ENCODE data around the gene ETNK1.

Gene ETNK1

DNA sequence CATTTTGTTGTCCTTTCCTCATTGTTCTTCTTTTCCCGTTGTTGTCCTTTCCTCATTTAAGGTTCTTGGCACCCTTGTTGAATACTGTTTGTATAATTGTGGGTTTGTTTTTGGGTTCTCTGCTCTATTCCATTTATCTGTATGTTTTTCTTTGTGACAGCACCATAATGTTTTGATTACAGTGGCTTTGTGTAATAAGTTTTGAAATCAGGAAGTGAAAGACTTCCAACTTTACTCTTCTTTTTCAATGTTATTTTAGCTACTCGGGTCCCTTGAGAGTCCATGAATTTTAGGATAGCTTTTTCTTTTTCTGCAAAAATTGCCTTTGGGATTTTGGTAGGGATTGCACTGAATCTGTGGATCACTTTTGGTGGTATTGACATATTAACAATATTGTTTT lies 28.1 kb downstream of the ETNK1 start:
- Mint-ChIP-seq H3K27ac (peak overlapping the region in 1 of 2 donors; percentile 6), H3K4me3 (no peak overlapping the region), H3K27me3 (no peaks in the 10 kb centered on the region), H3K9me3 (no peaks in the 10 kb centered on the region), H3K36me3 (ENCODE audit: insufficient read depth) (peaks cover 7% of the 10 kb centered on the region), H3K4me1 (ENCODE audit: low read depth in 2 of 2) (peaks cover 18 to 49% of the 10 kb centered on the region in 2 donors)
- ATAC-seq (replicated peaks), result no peak
- DNase-seq, result no peak

DNA sequence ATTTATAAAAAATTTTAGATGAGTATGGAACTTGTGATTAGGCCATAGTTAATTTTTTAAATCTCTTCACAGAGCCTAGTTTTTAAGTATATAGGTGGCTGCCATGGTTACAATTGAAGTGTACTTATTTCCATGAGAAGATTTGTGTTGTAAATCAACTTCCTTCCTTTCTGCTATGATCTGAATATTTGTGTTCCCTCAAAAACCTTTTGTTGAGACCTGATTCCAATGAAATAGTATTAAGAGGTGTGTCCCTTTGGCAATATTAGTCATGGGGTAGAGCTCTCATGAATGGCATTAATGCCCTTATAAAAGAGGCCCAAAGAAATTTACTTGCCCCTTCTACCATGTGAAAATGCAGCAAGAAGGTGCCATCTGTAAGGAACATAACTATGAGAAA lies 28.8 kb downstream of the ETNK1 start:
- Mint-ChIP-seq H3K4me3 (no peak overlapping the region), H3K9me3 (no peaks in the 10 kb centered on the region), H3K27ac (peak overlapping the region in 1 of 2 donors; percentile 6), H3K4me1 (ENCODE audit: low read depth in 2 of 2) (peaks cover 19 to 53% of the 10 kb centered on the region in 2 donors), H3K27me3 (no peaks in the 10 kb centered on the region), H3K36me3 (ENCODE audit: insufficient read depth) (peaks cover 7% of the 10 kb centered on the region)
- DNase-seq (no peak), ATAC-seq (replicated peaks) (no peak)

DNA sequence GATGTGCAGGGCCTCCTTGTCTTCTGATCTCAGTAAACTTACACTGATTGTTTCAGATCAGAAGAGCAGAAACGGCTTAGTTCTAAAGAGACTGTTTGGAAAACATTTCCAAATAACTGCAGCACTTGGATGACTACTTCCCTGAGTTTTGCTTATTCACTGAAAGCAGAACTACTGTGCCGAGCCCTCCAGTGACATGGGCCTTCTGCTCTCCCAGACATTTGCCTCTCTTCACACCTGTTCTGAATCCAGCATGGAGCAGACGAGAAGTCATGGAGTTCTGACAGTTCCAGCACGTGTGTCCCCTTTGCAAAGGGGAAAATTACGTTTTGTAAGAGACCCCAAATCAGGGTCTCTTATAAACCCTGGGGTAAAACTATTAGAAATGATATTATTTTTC lies 31.4 kb downstream of the ETNK1 start:
- DNase-seq (no peak), ATAC-seq (replicated peaks) (no peak)
- Mint-ChIP-seq H3K27me3 (no peaks in the 10 kb centered on the region), H3K4me3 (no peak overlapping the region), H3K4me1 (ENCODE audit: low read depth in 2 of 2) (peaks cover 16 to 44% of the 10 kb centered on the region in 2 donors), H3K9me3 (no peaks in the 10 kb centered on the region), H3K36me3 (ENCODE audit: insufficient read depth) (peaks cover 7% of the 10 kb centered on the region), H3K27ac (peak overlapping the region in 1 of 2 donors; percentile 11)

- Mint-ChIP-seq H3K9me3 (no peaks in the 10 kb centered on the region), H3K4me3 (no peak overlapping the region), H3K4me1 (ENCODE audit: low read depth in 2 of 2) (peaks cover 16 to 42% of the 10 kb centered on the region in 2 donors), H3K27ac (peak overlapping the region in 1 of 2 donors; percentile 11), H3K27me3 (no peaks in the 10 kb centered on the region), H3K36me3 (ENCODE audit: insufficient read depth) (peaks cover 7% of the 10 kb centered on the region)
- no peak for ATAC-seq (replicated peaks)
- no peak for DNase-seq
These were observed 31.9 kb downstream of the ETNK1 start for GRCh38 chr12:22656831-22657230.

DNA sequence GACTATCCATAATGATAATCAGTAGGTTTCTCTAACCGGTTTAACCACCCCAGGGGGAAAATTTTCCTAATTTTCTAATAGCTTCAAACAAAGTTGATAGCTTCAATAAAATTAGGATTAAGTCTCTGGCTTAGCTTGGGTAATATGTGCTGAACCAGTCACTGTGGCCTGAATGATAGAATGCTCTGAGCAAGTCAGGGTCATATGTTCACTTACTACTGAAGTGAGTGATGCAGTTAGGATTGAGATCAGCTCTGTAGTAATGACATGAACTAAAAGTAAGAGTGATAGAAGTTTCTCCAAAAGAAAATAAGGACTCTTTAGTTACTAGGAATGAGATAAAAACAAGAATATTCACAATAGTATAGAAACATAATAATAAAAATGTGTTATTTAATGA lies 32.6 kb downstream of the ETNK1 start:
- Mint-ChIP-seq H3K27ac (no peak overlapping the region), H3K36me3 (ENCODE audit: insufficient read depth) (peaks cover 12% of the 10 kb centered on the region), H3K9me3 (no peaks in the 10 kb centered on the region), H3K4me3 (no peak overlapping the region), H3K4me1 (ENCODE audit: low read depth in 2 of 2) (peaks cover 14 to 39% of the 10 kb centered on the region in 2 donors), H3K27me3 (no peaks in the 10 kb centered on the region)
- DNase-seq, result no peak
- ATAC-seq (replicated peaks), result no peak

DNA sequence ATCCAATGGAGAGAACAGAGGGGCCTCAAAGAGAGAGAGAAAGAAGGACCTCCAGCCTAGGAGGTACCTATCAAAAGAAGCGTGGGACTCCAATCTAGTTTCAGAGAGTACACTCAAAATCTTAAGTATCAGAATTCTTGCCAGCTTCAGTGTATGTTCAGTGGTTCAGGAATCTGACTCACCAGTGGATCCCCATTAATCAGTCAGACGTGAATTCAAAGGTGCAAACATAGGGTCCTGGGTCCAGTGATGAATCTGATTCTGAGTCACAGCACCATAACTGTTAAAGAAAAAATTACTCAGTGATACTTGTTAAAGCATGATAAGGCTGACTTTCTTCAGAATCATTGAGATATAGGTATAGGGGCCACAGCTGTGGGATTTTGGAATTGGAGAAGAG lies 33.2 kb downstream of the ETNK1 start:
- Mint-ChIP-seq H3K9me3 (no peaks in the 10 kb centered on the region), H3K4me3 (no peak overlapping the region), H3K4me1 (ENCODE audit: low read depth in 2 of 2) (peaks cover 8 to 33% of the 10 kb centered on the region in 2 donors), H3K27ac (no peak overlapping the region), H3K27me3 (no peaks in the 10 kb centered on the region), H3K36me3 (ENCODE audit: insufficient read depth) (peaks cover 15% of the 10 kb centered on the region)
- DNase-seq, result no peak
- no peak for ATAC-seq (replicated peaks)

- DNase-seq, result no peak
- Mint-ChIP-seq H3K4me1 (ENCODE audit: low read depth in 2 of 2) (peaks cover 1 to 23% of the 10 kb centered on the region in 2 donors), H3K36me3 (ENCODE audit: insufficient read depth) (peaks cover 11% of the 10 kb centered on the region), H3K27ac (peak overlapping the region in 1 of 2 donors; percentile 19), H3K27me3 (no peaks in the 10 kb centered on the region), H3K9me3 (no peaks in the 10 kb centered on the region), H3K4me3 (no peak overlapping the region)
- no peak for ATAC-seq (replicated peaks)
These were observed 37.4 kb downstream of the ETNK1 start for GRCh38 chr12:22662356-22662755.

- Mint-ChIP-seq H3K4me1 (ENCODE audit: low read depth in 2 of 2) (peaks cover 0 to 8% of the 10 kb centered on the region in 2 donors), H3K9me3 (no peaks in the 10 kb centered on the region), H3K27ac (peak overlapping the region in 1 of 2 donors; percentile 67), H3K27me3 (no peaks in the 10 kb centered on the region), H3K4me3 (no peak overlapping the region), H3K36me3 (ENCODE audit: insufficient read depth) (peaks cover 8% of the 10 kb centered on the region)
- ATAC-seq (replicated peaks), result no peak
- no peak for DNase-seq
These were observed 40.5 kb downstream of the ETNK1 start for GRCh38 chr12:22665476-22665875.

- Mint-ChIP-seq H3K27ac (no peak overlapping the region), H3K4me1 (ENCODE audit: low read depth in 2 of 2) (peaks cover 0 to 8% of the 10 kb centered on the region in 2 donors), H3K4me3 (no peak overlapping the region), H3K36me3 (ENCODE audit: insufficient read depth) (peaks cover 13% of the 10 kb centered on the region), H3K9me3 (no peaks in the 10 kb centered on the region), H3K27me3 (no peaks in the 10 kb centered on the region)
- no peak for DNase-seq
- ATAC-seq (replicated peaks), result no peak
These were observed 42.2 kb downstream of the ETNK1 start for GRCh38 chr12:22667122-22667521.

- Mint-ChIP-seq H3K4me3 (no peak overlapping the region), H3K27me3 (no peaks in the 10 kb centered on the region), H3K36me3 (ENCODE audit: insufficient read depth) (peaks cover 16% of the 10 kb centered on the region), H3K27ac (no peak overlapping the region), H3K4me1 (ENCODE audit: low read depth in 2 of 2) (peaks cover 0 to 4% of the 10 kb centered on the region in 2 donors), H3K9me3 (no peaks in the 10 kb centered on the region)
- ATAC-seq (replicated peaks) (no peak), DNase-seq (no peak)
These were observed 43.5 kb downstream of the ETNK1 start for GRCh38 chr12:22668441-22668840.

GRCh38 chr12:22670762-22671161 lies 45.8 kb downstream of the ETNK1 start:
- Mint-ChIP-seq H3K4me3 (no peak overlapping the region), H3K27ac (no peak overlapping the region), H3K9me3 (no peaks in the 10 kb centered on the region), H3K36me3 (ENCODE audit: insufficient read depth) (peaks cover 25% of the 10 kb centered on the region), H3K27me3 (no peaks in the 10 kb centered on the region), H3K4me1 (ENCODE audit: low read depth in 2 of 2) (peaks cover 0 to 4% of the 10 kb centered on the region in 2 donors)
- DNase-seq, result no peak
- ATAC-seq (replicated peaks), result no peak

- H3K4me3 Mint-ChIP-seq, result no peak overlapping the region
- H3K4me1 Mint-ChIP-seq (ENCODE audit: low read depth in 2 of 2), result peaks cover 2 to 14% of the 10 kb centered on the region in 2 donors
- H3K36me3 Mint-ChIP-seq (ENCODE audit: insufficient read depth), result peaks cover 25% of the 10 kb centered on the region
- H3K9me3 Mint-ChIP-seq, result no peaks in the 10 kb centered on the region
- H3K27ac Mint-ChIP-seq, result no peak overlapping the region
- ATAC-seq (replicated peaks) (no peak), DNase-seq (no peak)
- no peaks in the 10 kb centered on the region for H3K27me3 Mint-ChIP-seq
These were observed 48.0 kb downstream of the ETNK1 start for GRCh38 chr12:22672951-22673350.

DNA sequence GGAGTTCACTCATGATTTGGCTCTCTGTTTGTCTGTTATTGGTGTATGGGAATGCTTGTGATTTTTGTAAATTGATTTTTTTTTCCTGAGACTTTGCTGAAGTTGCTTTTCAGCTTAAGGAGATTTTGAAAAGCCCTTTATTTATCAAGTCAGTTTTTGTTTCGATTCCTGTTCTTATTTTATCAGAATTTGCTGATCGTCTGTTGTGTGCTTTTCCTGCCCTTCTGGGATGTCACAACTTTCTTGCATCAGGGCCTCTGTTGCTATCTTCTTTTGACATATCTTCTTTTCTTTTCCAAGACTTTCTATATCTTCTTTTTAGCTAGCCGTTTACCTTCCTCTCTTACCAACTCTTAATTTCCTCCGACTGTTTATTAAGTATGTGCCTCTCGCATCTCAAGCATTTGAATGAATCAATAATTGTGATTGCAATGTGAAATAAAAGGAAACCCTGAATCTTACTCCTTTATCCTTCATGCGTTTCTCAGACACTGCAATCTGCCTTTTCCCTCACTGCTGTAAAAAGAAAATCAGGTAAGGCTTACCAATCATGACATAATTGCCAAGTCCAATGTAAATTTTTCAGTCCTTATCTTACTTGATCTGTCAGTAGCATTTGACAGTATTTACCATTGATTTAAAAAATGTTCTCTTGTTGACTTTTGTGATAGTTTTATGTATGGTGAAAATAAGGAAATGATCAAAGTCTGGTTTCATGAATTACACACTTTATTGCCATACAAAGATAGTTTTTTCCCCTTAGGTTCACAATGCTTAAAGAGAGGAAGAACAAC lies 53.0 kb downstream of the ETNK1 start:
- Mint-ChIP-seq H3K27me3 (no peaks in the 10 kb centered on the region), H3K9me3 (no peaks in the 10 kb centered on the region), H3K4me1 (ENCODE audit: low read depth in 2 of 2) (peaks cover 4 to 26% of the 10 kb centered on the region in 2 donors), H3K4me3 (no peak overlapping the region), H3K36me3 (ENCODE audit: insufficient read depth) (peaks cover 31% of the 10 kb centered on the region), H3K27ac (no peak overlapping the region)
- ATAC-seq (replicated peaks), result no peak
- no peak for DNase-seq

- Mint-ChIP-seq H3K27ac (no peak overlapping the region), H3K36me3 (ENCODE audit: insufficient read depth) (peaks cover 21% of the 10 kb centered on the region), H3K4me3 (no peak overlapping the region), H3K27me3 (no peaks in the 10 kb centered on the region), H3K4me1 (ENCODE audit: low read depth in 2 of 2) (peaks cover 8 to 34% of the 10 kb centered on the region in 2 donors), H3K9me3 (no peaks in the 10 kb centered on the region)
- no peak for ATAC-seq (replicated peaks)
- no peak for DNase-seq
These were observed 57.7 kb downstream of the ETNK1 start for GRCh38 chr12:22682663-22683062.

Measured in effector memory CD8-positive, alpha-beta T cell (primary cell).